ENCODE measurements around the gene CD151.

DNA sequence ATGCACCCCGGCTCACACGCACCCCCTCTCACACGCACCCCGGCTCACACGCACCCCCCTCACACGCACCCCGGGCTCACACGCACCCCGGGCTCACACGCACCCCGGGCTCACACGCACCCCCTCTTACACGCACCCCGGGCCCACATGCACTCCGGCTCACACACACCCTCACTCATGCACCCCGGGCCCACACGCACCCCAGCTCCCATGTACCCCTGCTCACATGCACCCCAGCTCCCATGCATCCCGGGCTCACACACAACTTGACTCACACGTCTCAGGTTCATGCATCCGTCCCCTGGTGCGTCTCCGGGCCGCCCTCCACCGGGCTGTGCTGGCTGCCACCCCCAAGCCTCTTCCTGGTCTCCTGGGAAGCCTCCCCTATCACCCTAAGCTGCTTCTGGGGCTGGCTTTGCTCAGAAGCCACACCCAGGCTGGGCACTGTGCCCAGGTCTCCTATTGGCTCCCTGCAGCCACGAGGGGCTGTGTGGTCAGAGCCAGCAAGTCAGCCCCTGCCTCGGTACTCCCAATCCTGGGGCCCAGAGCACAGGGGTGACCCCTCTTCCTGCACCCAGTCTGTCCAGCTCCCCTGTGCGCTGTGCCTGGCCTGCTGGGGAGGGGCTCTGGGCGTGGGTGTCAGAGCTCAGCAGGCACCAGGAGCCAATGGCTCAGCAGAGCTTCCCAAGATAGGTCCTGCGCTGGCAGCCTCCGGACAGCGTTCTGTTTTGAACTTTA, 26.8 kb downstream of the CD151 start:
- TF ChIP-seq, protein P1, sequence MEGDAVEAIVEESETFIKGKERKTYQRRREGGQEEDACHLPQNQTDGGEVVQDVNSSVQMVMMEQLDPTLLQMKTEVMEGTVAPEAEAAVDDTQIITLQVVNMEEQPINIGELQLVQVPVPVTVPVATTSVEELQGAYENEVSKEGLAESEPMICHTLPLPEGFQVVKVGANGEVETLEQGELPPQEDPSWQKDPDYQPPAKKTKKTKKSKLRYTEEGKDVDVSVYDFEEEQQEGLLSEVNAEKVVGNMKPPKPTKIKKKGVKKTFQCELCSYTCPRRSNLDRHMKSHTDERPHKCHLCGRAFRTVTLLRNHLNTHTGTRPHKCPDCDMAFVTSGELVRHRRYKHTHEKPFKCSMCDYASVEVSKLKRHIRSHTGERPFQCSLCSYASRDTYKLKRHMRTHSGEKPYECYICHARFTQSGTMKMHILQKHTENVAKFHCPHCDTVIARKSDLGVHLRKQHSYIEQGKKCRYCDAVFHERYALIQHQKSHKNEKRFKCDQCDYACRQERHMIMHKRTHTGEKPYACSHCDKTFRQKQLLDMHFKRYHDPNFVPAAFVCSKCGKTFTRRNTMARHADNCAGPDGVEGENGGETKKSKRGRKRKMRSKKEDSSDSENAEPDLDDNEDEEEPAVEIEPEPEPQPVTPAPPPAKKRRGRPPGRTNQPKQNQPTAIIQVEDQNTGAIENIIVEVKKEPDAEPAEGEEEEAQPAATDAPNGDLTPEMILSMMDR (conservative IDR thresholded peaks at IDR 0.05; ENCODE audit: low read depth in 2 of 2), result no peak
- TF ChIP-seq, protein P2, sequence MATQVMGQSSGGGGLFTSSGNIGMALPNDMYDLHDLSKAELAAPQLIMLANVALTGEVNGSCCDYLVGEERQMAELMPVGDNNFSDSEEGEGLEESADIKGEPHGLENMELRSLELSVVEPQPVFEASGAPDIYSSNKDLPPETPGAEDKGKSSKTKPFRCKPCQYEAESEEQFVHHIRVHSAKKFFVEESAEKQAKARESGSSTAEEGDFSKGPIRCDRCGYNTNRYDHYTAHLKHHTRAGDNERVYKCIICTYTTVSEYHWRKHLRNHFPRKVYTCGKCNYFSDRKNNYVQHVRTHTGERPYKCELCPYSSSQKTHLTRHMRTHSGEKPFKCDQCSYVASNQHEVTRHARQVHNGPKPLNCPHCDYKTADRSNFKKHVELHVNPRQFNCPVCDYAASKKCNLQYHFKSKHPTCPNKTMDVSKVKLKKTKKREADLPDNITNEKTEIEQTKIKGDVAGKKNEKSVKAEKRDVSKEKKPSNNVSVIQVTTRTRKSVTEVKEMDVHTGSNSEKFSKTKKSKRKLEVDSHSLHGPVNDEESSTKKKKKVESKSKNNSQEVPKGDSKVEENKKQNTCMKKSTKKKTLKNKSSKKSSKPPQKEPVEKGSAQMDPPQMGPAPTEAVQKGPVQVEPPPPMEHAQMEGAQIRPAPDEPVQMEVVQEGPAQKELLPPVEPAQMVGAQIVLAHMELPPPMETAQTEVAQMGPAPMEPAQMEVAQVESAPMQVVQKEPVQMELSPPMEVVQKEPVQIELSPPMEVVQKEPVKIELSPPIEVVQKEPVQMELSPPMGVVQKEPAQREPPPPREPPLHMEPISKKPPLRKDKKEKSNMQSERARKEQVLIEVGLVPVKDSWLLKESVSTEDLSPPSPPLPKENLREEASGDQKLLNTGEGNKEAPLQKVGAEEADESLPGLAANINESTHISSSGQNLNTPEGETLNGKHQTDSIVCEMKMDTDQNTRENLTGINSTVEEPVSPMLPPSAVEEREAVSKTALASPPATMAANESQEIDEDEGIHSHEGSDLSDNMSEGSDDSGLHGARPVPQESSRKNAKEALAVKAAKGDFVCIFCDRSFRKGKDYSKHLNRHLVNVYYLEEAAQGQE (IDR thresholded peaks at IDR 0.05; ENCODE audit: unreplicated experiment), result no peak
- no peak for TF ChIP-seq EZH2phosphoT487 (IDR thresholded peaks at IDR 0.05; ENCODE audit: unreplicated experiment)
